Liver (tissue), 9 donors: ENCODE results near the gene SP140. TPM values are rescaled to one million over a fixed set of nuclear protein-coding genes. Genes with fewer than 3 reads are reported as not detected.

Source experiments
- DNase-seq: peaks from one replicate; pipeline ENCODE4 v3.0.0-alpha.2; 2017; ENCODE audit warnings: low spot score
- H3K27ac ChIP-seq, 2 donors: one replicate each; pipeline ENCODE4 v1.7.0; 2013; ENCODE audit warnings: inconsistent platforms in 2 of 2, low read length in 2 of 2, control low read depth in 1 of 2, low read depth in 1 of 2, mild to moderate bottlenecking in 1 of 2
- H3K27me3 ChIP-seq, 4 donors: one replicate each; pipeline versions ENCODE4 v1.6.1 to v1.7.0; 2013; ENCODE audit warnings: low read length in 3 of 4, inconsistent platforms in 1 of 4, mild to moderate bottlenecking in 1 of 4, moderate library complexity in 1 of 4; ENCODE audit not compliant: control insufficient read depth in 4 of 4, insufficient read depth in 4 of 4
- H3K36me3 ChIP-seq, 4 donors: one replicate each; pipeline versions ENCODE4 v1.6.1 to v1.7.0; 2013; ENCODE audit warnings: low read length in 3 of 4, mild to moderate bottlenecking in 3 of 4, low read depth in 1 of 4, moderate library complexity in 1 of 4; ENCODE audit not compliant: control insufficient read depth in 4 of 4, insufficient read depth in 3 of 4
- H3K4me1 ChIP-seq, 4 donors: one replicate each; pipeline versions ENCODE4 v1.6.1 to v1.7.0; 2013; ENCODE audit warnings: low read length in 3 of 4, mild to moderate bottlenecking in 3 of 4, moderate library complexity in 1 of 4; ENCODE audit not compliant: control insufficient read depth in 4 of 4, insufficient read depth in 4 of 4
- H3K4me3 ChIP-seq, 3 donors: one replicate each; pipeline versions ENCODE4 v1.6.1 to v1.7.0; 2013; ENCODE audit warnings: low read length in 3 of 3, control low read depth in 1 of 3, low read depth in 1 of 3, mild to moderate bottlenecking in 1 of 3
- H3K9ac ChIP-seq, 2 donors: one replicate each; pipeline ENCODE4 v1.7.0; 2013; ENCODE audit warnings: low read length in 2 of 2, mild to moderate bottlenecking in 2 of 2, moderate library complexity in 2 of 2, control low read depth in 1 of 2, low read depth in 1 of 2
- H3K9me3 ChIP-seq, 4 donors: one replicate each; pipeline versions ENCODE4 v1.6.1 to v1.7.0; 2013; ENCODE audit warnings: low read length in 3 of 4; ENCODE audit not compliant: control insufficient read depth in 4 of 4
- ATF3 ChIP-seq: IDR thresholded peaks from 2 replicates; pipeline ENCODE4 v1.6.1; 2016; ENCODE audit warnings: antibody characterized with exemption
- CTCF ChIP-seq: fragments of 150-350 bp; IDR thresholded peaks from 2 replicates; pipeline ENCODE4 v1.5.1; 2017; ENCODE audit warnings: improper control_type of control experiment, low read depth, low read length; ENCODE audit not compliant: missing input control
- EGR1 ChIP-seq, 2 donors: IDR thresholded peaks; 2 replicates each; pipeline ENCODE4 v1.6.1; 2016 to 2018; ENCODE audit warnings: antibody characterized with exemption in 2 of 2, low read depth in 2 of 2
- FOXA1 ChIP-seq: IDR thresholded peaks from 2 replicates; pipeline ENCODE4 v1.6.1; 2016; ENCODE audit warnings: antibody characterized with exemption
- FOXA2 ChIP-seq: IDR thresholded peaks from 2 replicates; pipeline ENCODE4 v1.6.1; 2016; ENCODE audit warnings: antibody characterized with exemption
- GABPA ChIP-seq, 2 donors: IDR thresholded peaks in 1 of 2; conservative IDR thresholded peaks in 1 of 2; 2 replicates each; pipeline ENCODE4 v1.6.1; 2016; ENCODE audit warnings: antibody characterized with exemption in 2 of 2, mild to moderate bottlenecking in 1 of 2, moderate library complexity in 1 of 2
- HNF4A ChIP-seq, 2 donors: conservative IDR thresholded peaks; 2 replicates each; pipeline ENCODE4 v1.6.1; 2016; ENCODE audit warnings: antibody characterized with exemption in 2 of 2, mild to moderate bottlenecking in 2 of 2
- HNF4G ChIP-seq: IDR thresholded peaks from 2 replicates; pipeline ENCODE4 v1.6.1; 2016; ENCODE audit warnings: antibody characterized with exemption
- JUND ChIP-seq, 2 donors: IDR thresholded peaks; 2 replicates each; pipeline ENCODE4 v1.6.1; 2016; ENCODE audit warnings: antibody characterized with exemption in 2 of 2
- MAX ChIP-seq: IDR thresholded peaks from 2 replicates; pipeline ENCODE4 v1.6.1; 2016; ENCODE audit warnings: antibody characterized with exemption
- NR2F2 ChIP-seq: IDR thresholded peaks from 2 replicates; pipeline ENCODE4 v1.6.1; 2016; ENCODE audit warnings: antibody characterized with exemption
- RAD21 ChIP-seq, 2 donors: IDR thresholded peaks; 2 replicates each; pipeline ENCODE4 v1.6.1; 2016; ENCODE audit warnings: antibody characterized with exemption in 2 of 2, mild to moderate bottlenecking in 2 of 2
- REST ChIP-seq: IDR thresholded peaks from 2 replicates; pipeline ENCODE4 v1.6.1; 2016; ENCODE audit warnings: antibody characterized with exemption, mild to moderate bottlenecking
- RXRA ChIP-seq, 2 donors: IDR thresholded peaks; 2 replicates each; pipeline ENCODE4 v1.6.1; 2017 to 2018; ENCODE audit warnings: antibody characterized with exemption in 2 of 2, mild to moderate bottlenecking in 1 of 2
- SP1 ChIP-seq: IDR thresholded peaks from 2 replicates; pipeline ENCODE4 v1.6.1; 2018; ENCODE audit warnings: antibody characterized with exemption, mild to moderate bottlenecking
- TAF1 ChIP-seq: conservative IDR thresholded peaks from 2 replicates; pipeline ENCODE4 v1.6.1; 2016; ENCODE audit warnings: antibody characterized with exemption, mild to moderate bottlenecking
- YY1 ChIP-seq: IDR thresholded peaks from 2 replicates; pipeline ENCODE4 v1.6.1; 2016; ENCODE audit warnings: antibody characterized with exemption, mild to moderate bottlenecking
- ZBTB33 ChIP-seq: IDR thresholded peaks from 2 replicates; pipeline ENCODE4 v1.6.1; 2016; ENCODE audit warnings: antibody characterized with exemption
- WGBS: extraction: QIAGEN DNeasy Blood & Tissue Kit; methylation state at CpG from one replicate; pipeline ENCODE4 v1.1.7; 2013; 5-methylcytosine and 5-hydroxymethylcytosine counted together
- polyA plus RNA-seq, 2 donors: library from polyadenylated mRNA; stranded (reverse) in 1 of 2; unstranded in 1 of 2; fragments of 200-250 nt in 1 of 2; fragments of >200 nt in 1 of 2; fragmentation: Nextera tagmentation in 1 of 2; extraction: Ambion mirVana in 1 of 2; gene quantifications; one replicate each; pipeline versions ENCODE4 v1.2.1 to v1.2.3, GENCODE V29; 2013 to 2015
- total RNA-seq, 2 donors: library from RNA; depleted of rRNA; stranded (reverse); fragments of >200 nt; gene quantifications; one replicate each; pipeline ENCODE4 v1.2.3, GENCODE V29; 2014
- donor health status: healthy.
- donor health status: healthy.
- donor health status: healthy.
- donor health status: healthy.
- donor health status: healthy.

SP140 gene
- total and polyA plus RNA-seq, 4 donors, result 0.40 to 1.8 (median 0.77) TPM

GRCh38 chr2:230282936-230283335 is 57.4 kb downstream of the SP140 start:
- no peak for TF ChIP-seq SP1
- TF ChIP-seq YY1, result no peak
- no peak for TF ChIP-seq TAF1
- no peak for TF ChIP-seq JUND (IDR thresholded peaks at IDR 0.05)
- H3K9ac ChIP-seq, result no peak overlapping the region
- no peak for DNase-seq
- H3K27ac ChIP-seq, result no peak overlapping the region
- WGBS, result 85% methylated on average over 2 of the region's 2 CpGs
- H3K36me3 ChIP-seq, result no peaks in the 10 kb centered on the region
- H3K27me3 ChIP-seq, result peaks cover 0 to 4% (median 0%) of the 10 kb centered on the region in 4 donors
- H3K4me1 ChIP-seq, result no peaks in the 10 kb centered on the region
- no peak overlapping the region for H3K4me3 ChIP-seq
- peaks cover 0 to 3% (median 0%) of the 10 kb centered on the region in 4 donors for H3K9me3 ChIP-seq

GRCh38 chr2:230286048-230286447 is 60.5 kb downstream of the SP140 start:
- 83% methylated on average over 3 of the region's 3 CpGs for WGBS
- H3K27me3 ChIP-seq, result peaks cover 0 to 4% (median 0%) of the 10 kb centered on the region in 4 donors
- no peak for TF ChIP-seq FOXA2
- no peak for TF ChIP-seq JUND (IDR thresholded peaks at IDR 0.05)
- no peak for TF ChIP-seq ZBTB33
- no peak for TF ChIP-seq CTCF
- TF ChIP-seq NR2F2, result no peak
- no peak for TF ChIP-seq SP1
- TF ChIP-seq HNF4G, result no peak
- no peak for TF ChIP-seq HNF4A (conservative IDR thresholded peaks at IDR 0.05)
- no peak for TF ChIP-seq MAX
- TF ChIP-seq REST, result no peak
- TF ChIP-seq FOXA1, result no peak
- TF ChIP-seq EGR1 (IDR thresholded peaks at IDR 0.05; ENCODE audit: low read depth in 2 of 2), result no peak
- no peak for TF ChIP-seq RXRA (IDR thresholded peaks at IDR 0.05)
- no peak for TF ChIP-seq YY1
- no peak for TF ChIP-seq GABPA (IDR thresholded peaks at IDR 0.05 in 1 of 2, conservative IDR thresholded peaks at IDR 0.05 in 1 of 2)
- no peak for TF ChIP-seq TAF1
- TF ChIP-seq ATF3, result no peak
- TF ChIP-seq RAD21 (IDR thresholded peaks at IDR 0.05), result no peak
- H3K4me1 ChIP-seq, result no peaks in the 10 kb centered on the region
- H3K36me3 ChIP-seq, result no peaks in the 10 kb centered on the region
- H3K27ac ChIP-seq, result no peak overlapping the region
- H3K4me3 ChIP-seq, result no peak overlapping the region
- no peak for DNase-seq
- H3K9me3 ChIP-seq, result no peaks in the 10 kb centered on the region
- no peak overlapping the region for H3K9ac ChIP-seq
